Skeletal muscle tissue (tissue), 4 donors: ENCODE results near the gene MAP3K4. TPM values are rescaled to one million over a fixed set of nuclear protein-coding genes. Genes with fewer than 3 reads are reported as not detected.

Experiments used
- H3K27ac ChIP-seq: one replicate; pipeline ENCODE4 v1.7.0; 2013; ENCODE audit warnings: mild to moderate bottlenecking, low read depth, low read length, inconsistent platforms
- H3K27me3 ChIP-seq, 3 donors: one replicate each; pipeline ENCODE4 v1.7.0; 2013; ENCODE audit warnings: low read length in 3 of 3; ENCODE audit not compliant: control insufficient read depth in 3 of 3, insufficient read depth in 3 of 3
- H3K36me3 ChIP-seq, 3 donors: one replicate each; pipeline ENCODE4 v1.7.0; 2013; ENCODE audit warnings: low read length in 3 of 3; ENCODE audit not compliant: control insufficient read depth in 3 of 3, insufficient read depth in 3 of 3
- H3K4me1 ChIP-seq, 3 donors: one replicate each; pipeline ENCODE4 v1.7.0; 2013; ENCODE audit warnings: low read length in 3 of 3, mild to moderate bottlenecking in 3 of 3; ENCODE audit not compliant: control insufficient read depth in 3 of 3, insufficient read depth in 3 of 3
- H3K4me3 ChIP-seq, 3 donors: one replicate each; pipeline ENCODE4 v1.7.0; 2013; ENCODE audit warnings: low read length in 3 of 3
- H3K9ac ChIP-seq, 3 donors: one replicate each; pipeline ENCODE4 v1.7.0; 2013; ENCODE audit warnings: low read length in 3 of 3, mild to moderate bottlenecking in 3 of 3, moderate library complexity in 2 of 3, low read depth in 1 of 3
- H3K9me3 ChIP-seq, 3 donors: one replicate each; pipeline ENCODE4 v1.7.0; 2013; ENCODE audit warnings: low read length in 3 of 3; ENCODE audit not compliant: control insufficient read depth in 3 of 3
- total RNA-seq: library from RNA; depleted of rRNA; stranded (reverse); fragments of >200 nt; gene quantifications from one replicate; pipeline ENCODE4 v1.2.3, GENCODE V29; 2014
- donor health status: Osteomylitis.

MAP3K4 gene
- total RNA-seq, 1 donor from 2014 or later: 30.3 TPM

- no peaks in the 10 kb centered on the region for H3K9me3 ChIP-seq
- no peaks in the 10 kb centered on the region for H3K27me3 ChIP-seq
- H3K4me1 ChIP-seq: peaks cover 8 to 18% (median 16%) of the 10 kb centered on the region in 3 donors
- H3K36me3 ChIP-seq: no peaks in the 10 kb centered on the region
- no peak overlapping the region for H3K4me3 ChIP-seq
- no peak overlapping the region for H3K27ac ChIP-seq
- no peak overlapping the region for H3K9ac ChIP-seq
These were observed 6.6 kb downstream of the MAP3K4 start for GRCh38 chr6:160998217-160998616.

- Histone ChIP-seq H3K27me3 (no peaks in the 10 kb centered on the region), H3K9ac (no peak overlapping the region), H3K4me1 (peaks cover 8 to 18% (median 12%) of the 10 kb centered on the region in 3 donors), H3K36me3 (no peaks in the 10 kb centered on the region), H3K9me3 (no peaks in the 10 kb centered on the region), H3K4me3 (no peak overlapping the region), H3K27ac (no peak overlapping the region)
These were observed 7.2 kb downstream of the MAP3K4 start for GRCh38 chr6:160998766-160999165.

- H3K4me1 ChIP-seq: peaks cover 8 to 14% (median 12%) of the 10 kb centered on the region in 3 donors
These were observed 7.9 kb downstream of the MAP3K4 start for GRCh38 chr6:160999516-160999915.

GRCh38 chr6:161000632-161001031 lies 9.1 kb downstream of the MAP3K4 start:
- Histone ChIP-seq H3K36me3 (no peaks in the 10 kb centered on the region), H3K9me3 (no peaks in the 10 kb centered on the region), H3K4me1 (peaks cover 7 to 10% (median 8%) of the 10 kb centered on the region in 3 donors), H3K9ac (no peak overlapping the region), H3K27ac (no peak overlapping the region), H3K27me3 (no peaks in the 10 kb centered on the region), H3K4me3 (no peak overlapping the region)

More at GRCh38 chr6:160999516-160999915, 7.9 kb downstream of the MAP3K4 start:
- Histone ChIP-seq H3K4me3 (no peak overlapping the region), H3K27ac (no peak overlapping the region), H3K9ac (no peak overlapping the region), H3K36me3 (no peaks in the 10 kb centered on the region), H3K27me3 (no peaks in the 10 kb centered on the region), H3K9me3 (no peaks in the 10 kb centered on the region)

- H3K27me3 ChIP-seq: no peaks in the 10 kb centered on the region
- H3K4me3 ChIP-seq: no peak overlapping the region
- no peak overlapping the region for H3K9ac ChIP-seq
- no peaks in the 10 kb centered on the region for H3K36me3 ChIP-seq
- H3K4me1 ChIP-seq: peaks cover 4 to 8% (median 6%) of the 10 kb centered on the region in 3 donors
- no peaks in the 10 kb centered on the region for H3K9me3 ChIP-seq
- no peak overlapping the region for H3K27ac ChIP-seq
These were observed 9.9 kb downstream of the MAP3K4 start for GRCh38 chr6:161001421-161001820.

GRCh38 chr6:161003336-161003735 lies 11.8 kb downstream of the MAP3K4 start:
- Histone ChIP-seq H3K9ac (no peak overlapping the region), H3K9me3 (no peaks in the 10 kb centered on the region), H3K36me3 (peaks cover 0 to 2% (median 0%) of the 10 kb centered on the region in 3 donors), H3K4me1 (peaks cover 4 to 7% (median 6%) of the 10 kb centered on the region in 3 donors), H3K4me3 (no peak overlapping the region), H3K27me3 (no peaks in the 10 kb centered on the region), H3K27ac (no peak overlapping the region)

- Histone ChIP-seq H3K4me3 (no peak overlapping the region), H3K27ac (no peak overlapping the region), H3K27me3 (no peaks in the 10 kb centered on the region), H3K4me1 (peaks cover 7 to 16% (median 7%) of the 10 kb centered on the region in 3 donors), H3K9me3 (no peaks in the 10 kb centered on the region), H3K36me3 (peaks cover 0 to 2% (median 0%) of the 10 kb centered on the region in 3 donors), H3K9ac (no peak overlapping the region)
These were observed 16.7 kb downstream of the MAP3K4 start for GRCh38 chr6:161008245-161008644.

- H3K4me1 ChIP-seq: peaks cover 7 to 16% (median 7%) of the 10 kb centered on the region in 3 donors
These were observed 18.4 kb downstream of the MAP3K4 start for GRCh38 chr6:161009991-161010390.

GRCh38 chr6:161010418-161010817 lies 18.8 kb downstream of the MAP3K4 start:
- Histone ChIP-seq H3K9me3 (no peaks in the 10 kb centered on the region), H3K4me3 (no peak overlapping the region), H3K9ac (no peak overlapping the region), H3K27me3 (no peaks in the 10 kb centered on the region), H3K4me1 (peaks cover 7 to 16% (median 7%) of the 10 kb centered on the region in 3 donors), H3K27ac (no peak overlapping the region), H3K36me3 (peaks cover 0 to 4% (median 0%) of the 10 kb centered on the region in 3 donors)

More at GRCh38 chr6:161009991-161010390, 18.4 kb downstream of the MAP3K4 start:
- Histone ChIP-seq H3K4me3 (no peak overlapping the region), H3K27me3 (no peaks in the 10 kb centered on the region), H3K9me3 (no peaks in the 10 kb centered on the region), H3K27ac (no peak overlapping the region), H3K36me3 (peaks cover 0 to 2% (median 0%) of the 10 kb centered on the region in 3 donors), H3K9ac (no peak overlapping the region)

- Histone ChIP-seq H3K9me3 (no peaks in the 10 kb centered on the region), H3K4me3 (no peak overlapping the region), H3K9ac (peak overlapping the region in 1 of 3 donors; percentile 35), H3K27ac (no peak overlapping the region), H3K4me1 (peaks cover 7 to 16% (median 7%) of the 10 kb centered on the region in 3 donors), H3K36me3 (peaks cover 0 to 4% (median 0%) of the 10 kb centered on the region in 3 donors), H3K27me3 (no peaks in the 10 kb centered on the region)
These were observed 20.2 kb downstream of the MAP3K4 start for GRCh38 chr6:161011492-161012480.
